PC-9 (cell line): ENCODE measurements around the gene SMPD3. TPM values are rescaled to one million over a fixed set of nuclear protein-coding genes. Genes with fewer than 3 reads are reported as not detected.
"Not testable (repeated sequence)": the region's sequence is repeated elsewhere in the genome, so short reads cannot be mapped to it uniquely, and the experiment has no call there.

Experiments
- Bru-seq: library from RNA; stranded (reverse); fragments of 400-500 nt; gene quantifications from one replicate; lab custom pipeline; 2021; lab: Mats Ljungman, UMichigan
- BruChase-seq, 2 experiments: library from RNA; stranded (reverse); fragments of 400-500 nt; gene quantifications; one replicate each; lab custom pipeline; 2021; lab: Mats Ljungman, UMichigan
- BruUV-seq: library from RNA; stranded (reverse); fragments of 400-500 nt; replicated peaks from 2 replicates; lab custom pipeline; 2021; lab: Mats Ljungman, UMichigan
- CTCF ChIA-PET: fragments of 300-600 bp; sonication (Branson Sonifier 250); formaldehyde crosslinking; loops from one replicate; lab custom pipeline; 2022; ENCODE audit warnings: antibody characterized with exemption; lab: Charles Lee
- POLR2A ChIA-PET: fragments of 300-600 bp; sonication (Branson Sonifier 250); formaldehyde crosslinking; loops from one replicate; lab custom pipeline; 2022; ENCODE audit warnings: antibody characterized with exemption; ENCODE audit not compliant: unreplicated experiment; lab: Charles Lee
- DNase-seq, 2 experiments: peaks; one replicate each; pipeline versions ENCODE4 v3.0.0 to v3.0.0-alpha.2; 2015 to 2022; ENCODE audit warnings: mixed read lengths in 1 of 2
- H2AFZ ChIP-seq: fragments of 200-600 bp; sonication (generic); 2 replicates; pipeline ENCODE4 v1.8.1; 2017; ENCODE audit warnings: antibody characterized with exemption
- H3F3A ChIP-seq: fragments of 200-600 bp; sonication (generic); 2 replicates; pipeline ENCODE4 v1.8.1; 2017; ENCODE audit warnings: antibody characterized with exemption, mild to moderate bottlenecking, low read depth; ENCODE audit not compliant: insufficient read depth
- H3K27ac ChIP-seq: fragments of 200-600 bp; sonication (generic); 2 replicates; pipeline ENCODE4 v1.6.1; 2016; ENCODE audit warnings: mixed run types
- H3K27me3 ChIP-seq: fragments of 200-600 bp; sonication (generic); 2 replicates; pipeline ENCODE4 v1.6.1; 2016; ENCODE audit warnings: low read depth, mixed run types; ENCODE audit not compliant: insufficient read depth
- H3K36me3 ChIP-seq: fragments of 200-600 bp; sonication (generic); 2 replicates; pipeline ENCODE4 v1.6.1; 2016; ENCODE audit warnings: low read depth, mixed run types
- H3K4me1 ChIP-seq: fragments of 200-600 bp; sonication (generic); replicated peaks from 2 replicates; pipeline ENCODE4 v1.6.1; 2016; ENCODE audit warnings: mixed run types; ENCODE audit not compliant: insufficient read depth
- H3K4me2 ChIP-seq: fragments of 200-600 bp; sonication (generic); 2 replicates; pipeline ENCODE4 v1.6.1; 2017; ENCODE audit warnings: mixed run types
- H3K4me3 ChIP-seq: fragments of 200-600 bp; sonication (generic); 2 replicates; pipeline ENCODE4 v1.6.1; 2016; ENCODE audit warnings: mixed run types
- H3K79me2 ChIP-seq: fragments of 200-600 bp; sonication (generic); 2 replicates; pipeline ENCODE4 v1.6.1; 2017; ENCODE audit warnings: low read depth, mixed run types
- H3K9me2 ChIP-seq: fragments of 200-600 bp; sonication (generic); 2 replicates; pipeline ENCODE4 v1.8.1; 2017; ENCODE audit warnings: mild to moderate bottlenecking; ENCODE audit not compliant: insufficient read depth
- H3K9me3 ChIP-seq: fragments of 200-600 bp; sonication (generic); 2 replicates; pipeline ENCODE4 v1.8.1; 2016; ENCODE audit warnings: low read depth; ENCODE audit not compliant: insufficient read depth
- H4K20me1 ChIP-seq: fragments of 200-600 bp; sonication (generic); 2 replicates; pipeline ENCODE4 v1.8.1; 2017; ENCODE audit not compliant: insufficient read depth
- EZH2 ChIP-seq: fragments of 200-600 bp; sonication (generic); IDR thresholded peaks from 2 replicates; pipeline ENCODE4 v1.8.0; 2017; ENCODE audit warnings: antibody characterized with exemption, low read depth
- intact Hi-C: fragments of 100-400 bp; cut with micrococcal nuclease; formaldehyde crosslinking; loops from one replicate; pipeline ENCODE4 v1.10.0; 2022; ENCODE audit not compliant: unreplicated experiment
- long read RNA-seq: library from polyadenylated mRNA; stranded (forward); transcript quantifications from one replicate; pipeline ENCODE4 v2.0.0, GENCODE V29; 2022
- total RNA-seq: library from RNA; stranded (reverse); gene quantifications from 2 replicates; pipeline ENCODE4 v1.2.3, GENCODE V29; 2021
- TF ChIP-seq, protein P1 (sequence below): fragments of 200-600 bp; sonication (generic); conservative IDR thresholded peaks from 2 replicates; pipeline ENCODE4 v1.6.1; 2017; ENCODE audit warnings: mixed run types, antibody characterized with exemption, mild to moderate bottlenecking, moderate library complexity

The SMPD3 gene
- 0.30 and 0.94 TPM in 2 replicates for total RNA-seq
- Bru-seq, nascent RNA: percentile 9 among the genes with signal in this experiment
- BruChase-seq, experiment 1, labeled RNA remaining after a 2-hour chase: percentile 4 among the genes with signal in this experiment
- BruChase-seq, experiment 2, labeled RNA remaining after a 6-hour chase: percentile 12 among the genes with signal in this experiment
- long read RNA-seq: 0 reads

DNA sequence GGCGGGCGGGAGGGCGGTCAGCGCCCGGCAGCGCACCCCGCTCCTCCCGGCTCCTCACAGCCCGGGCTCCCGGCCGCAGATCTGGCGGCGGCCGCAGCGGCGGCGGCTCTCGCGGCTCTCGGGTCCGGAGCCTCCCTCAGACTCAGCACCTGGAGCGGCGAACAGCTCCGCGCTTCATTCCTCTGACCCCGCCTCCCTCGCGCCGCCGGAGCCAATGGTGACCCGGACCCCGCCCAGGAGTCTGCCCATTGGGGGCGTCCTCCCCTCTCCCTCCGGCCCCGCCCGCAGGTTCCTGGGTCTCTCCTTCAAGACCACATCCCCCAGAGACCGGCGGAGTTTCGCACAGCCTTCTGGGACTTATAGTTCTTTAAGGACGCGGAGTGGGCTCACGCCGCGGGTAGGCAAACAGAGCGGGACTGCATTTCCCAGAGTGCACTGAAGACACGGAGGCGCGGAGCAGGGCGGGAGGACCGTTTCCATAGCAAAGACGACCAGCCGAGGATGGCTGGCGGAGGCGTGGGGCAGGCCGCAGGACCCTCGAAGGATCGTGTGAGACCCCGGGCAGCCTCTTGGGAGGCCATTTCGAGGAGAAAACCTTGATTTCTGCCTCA is at the start of gene SMPD3:
TSS of gene SMPD3 (minus strand) at position 149 of the 611 bp plus-strand sequence. CDS start 76,327 bp downstream, outside the sequence.
- Histone ChIP-seq H3K9me3 (no peaks in the 10 kb centered on the region), H3K79me2 (no peaks in the 10 kb centered on the region), H2AFZ (no peak within 1 kb of the TSS), H3K9me2 (no peaks in the 10 kb centered on the region), H3K4me1 (peaks cover 30% of the 10 kb centered on the region), H3K4me2 (peak within 1 kb of the TSS; percentile 32), H3K36me3 (no peaks in the 10 kb centered on the region), H4K20me1 (no peaks in the 10 kb centered on the region), H3K4me3 (peak within 1 kb of the TSS; percentile 47; the same call in 1 of the 2 replicates), H3F3A (no peaks in the 10 kb centered on the region), H3K27me3 (no peaks in the 10 kb centered on the region), H3K27ac (no peak within 1 kb of the TSS)
- no peak for TF ChIP-seq EZH2
- TF ChIP-seq, protein P1, sequence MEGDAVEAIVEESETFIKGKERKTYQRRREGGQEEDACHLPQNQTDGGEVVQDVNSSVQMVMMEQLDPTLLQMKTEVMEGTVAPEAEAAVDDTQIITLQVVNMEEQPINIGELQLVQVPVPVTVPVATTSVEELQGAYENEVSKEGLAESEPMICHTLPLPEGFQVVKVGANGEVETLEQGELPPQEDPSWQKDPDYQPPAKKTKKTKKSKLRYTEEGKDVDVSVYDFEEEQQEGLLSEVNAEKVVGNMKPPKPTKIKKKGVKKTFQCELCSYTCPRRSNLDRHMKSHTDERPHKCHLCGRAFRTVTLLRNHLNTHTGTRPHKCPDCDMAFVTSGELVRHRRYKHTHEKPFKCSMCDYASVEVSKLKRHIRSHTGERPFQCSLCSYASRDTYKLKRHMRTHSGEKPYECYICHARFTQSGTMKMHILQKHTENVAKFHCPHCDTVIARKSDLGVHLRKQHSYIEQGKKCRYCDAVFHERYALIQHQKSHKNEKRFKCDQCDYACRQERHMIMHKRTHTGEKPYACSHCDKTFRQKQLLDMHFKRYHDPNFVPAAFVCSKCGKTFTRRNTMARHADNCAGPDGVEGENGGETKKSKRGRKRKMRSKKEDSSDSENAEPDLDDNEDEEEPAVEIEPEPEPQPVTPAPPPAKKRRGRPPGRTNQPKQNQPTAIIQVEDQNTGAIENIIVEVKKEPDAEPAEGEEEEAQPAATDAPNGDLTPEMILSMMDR: no peak
- no TSS peak for BruUV-seq
- ChIA-PET POLR2A (interaction anchor here (0.5 kb wide), 1 partner anchor 204 kb away, joined by 12 read pairs; no protein-coding TSS in a partner anchor), CTCF (no interaction called here)
- DNase-seq: peak; percentile 86 to 93
- intact Hi-C loops: no loop called here

DNA sequence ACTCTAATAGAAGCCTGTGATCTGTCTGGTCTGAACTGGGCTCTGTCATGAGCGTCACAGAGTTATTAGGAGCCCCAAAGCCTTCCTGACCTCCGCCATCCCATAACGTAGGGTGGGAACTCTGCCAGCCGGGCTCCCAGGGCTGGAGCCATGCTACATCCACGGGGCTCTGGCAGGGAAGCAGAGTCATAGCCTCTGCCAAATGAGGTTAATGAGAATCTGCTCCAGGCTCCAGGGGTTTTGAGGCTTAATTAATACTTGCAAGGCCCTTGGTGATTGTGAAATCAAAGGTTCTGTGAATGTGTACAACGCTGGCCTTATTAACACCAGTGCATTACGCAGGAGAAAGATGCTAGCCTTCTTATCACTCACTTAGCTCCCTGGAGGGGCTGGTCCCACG is 48.4 kb upstream of the SMPD3 start:
- BruUV-seq: no TSS peak
- H2AFZ ChIP-seq: no peak overlapping the region
- peaks cover 15% of the 10 kb centered on the region for H3K4me1 ChIP-seq
- no peak for DNase-seq
- TF ChIP-seq, protein P1: no peak
- ChIA-PET CTCF (no interaction called here), POLR2A (no interaction called here)
- no peak overlapping the region for H3K4me2 ChIP-seq
- H3K27ac ChIP-seq: no peak overlapping the region
- no peaks in the 10 kb centered on the region for H3K9me2 ChIP-seq
- H3K27me3 ChIP-seq: no peaks in the 10 kb centered on the region
- H3K9me3 ChIP-seq: no peaks in the 10 kb centered on the region
- no peaks in the 10 kb centered on the region for H3K36me3 ChIP-seq
- H4K20me1 ChIP-seq: no peaks in the 10 kb centered on the region
- H3K4me3 ChIP-seq: no peak overlapping the region
- peaks cover 12% of the 10 kb centered on the region; the same call in 1 of the 2 replicates for H3F3A ChIP-seq
- H3K79me2 ChIP-seq: no peaks in the 10 kb centered on the region
- intact Hi-C loops: no loop called here

DNA sequence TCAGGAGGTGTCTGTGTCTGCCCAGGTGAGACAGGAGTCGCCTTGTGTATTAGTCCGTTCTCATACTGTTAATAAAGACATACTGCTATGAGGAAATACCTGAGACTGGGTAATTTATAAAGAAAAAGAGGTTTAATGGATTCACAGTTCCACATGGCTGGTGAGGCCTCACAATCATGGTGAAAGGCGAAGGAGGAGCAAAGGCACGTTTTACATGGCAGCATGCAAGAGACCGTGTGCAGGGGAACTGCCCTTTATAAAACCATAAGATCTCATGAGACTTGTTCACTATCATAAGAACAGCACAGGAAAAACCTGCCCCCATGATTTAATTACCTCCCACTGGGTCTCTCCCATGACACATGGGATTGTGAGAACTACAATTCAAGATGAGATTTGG is 46.0 kb upstream of the SMPD3 start:
- BruUV-seq, DNase-seq, H2AFZ ChIP-seq, H3K36me3 ChIP-seq, intact Hi-C loops, H3K4me3 ChIP-seq, POLR2A ChIA-PET, H4K20me1 ChIP-seq, H3K27me3 ChIP-seq, CTCF ChIA-PET, H3K9me2 ChIP-seq, H3K4me2 ChIP-seq, H3K79me2 ChIP-seq, H3K9me3 ChIP-seq, H3K27ac ChIP-seq: not testable (repeated sequence)
- Histone ChIP-seq H3F3A (peaks cover 12% of the 10 kb centered on the region; the same call in 1 of the 2 replicates), H3K4me1 (peaks cover 32% of the 10 kb centered on the region)
